CD4-positive, alpha-beta T cell (primary cell): ENCODE results near the gene SMARCB1. TPM values are rescaled to one million over a fixed set of nuclear protein-coding genes. Genes with fewer than 3 reads are reported as not detected.

Experiments
- ATAC-seq: fragments of 200-7000 bp; cut with Tn5 transposase; one replicate; pipeline ENCODE4 v1.10.0; 2022; ENCODE audit warnings: mild to moderate bottlenecking; ENCODE audit not compliant: poor library complexity
- CTCF ChIA-PET: fragments of 350-600 bp; sonication (Branson Sonifier 250); formaldehyde crosslinking; loops from one replicate; lab custom pipeline; 2021; ENCODE audit warnings: antibody characterized with exemption, inconsistent platforms; lab: Charles Lee
- POLR2A ChIA-PET: fragments of 350-600 bp; sonication (Branson Sonifier 250); formaldehyde crosslinking; loops from one replicate; lab custom pipeline; 2021; ENCODE audit warnings: antibody characterized with exemption, inconsistent platforms; lab: Charles Lee
- DNase-seq, 14 experiments: peaks; one replicate each; pipeline ENCODE4 v3.0.0-alpha.2; 2013 to 2020; ENCODE audit warnings: mixed read lengths in 2 of 14
- H3K27ac ChIP-seq, 2 donors: one replicate each; pipeline versions ENCODE4 v1.5.1 to v1.7.0; 2013; ENCODE audit warnings: low read length in 2 of 2, low read depth in 1 of 2, mild to moderate bottlenecking in 1 of 2
- H3K27me3 ChIP-seq, 2 experiments: 1 replicate in 1 of 2; 2 replicates in 1 of 2; pipeline versions ENCODE4 v1.6.1 to v1.7.0; 2013; ENCODE audit warnings: low read length in 2 of 2, control low read depth in 1 of 2, mild to moderate bottlenecking in 1 of 2, moderate library complexity in 1 of 2; ENCODE audit not compliant: insufficient read depth in 2 of 2, control insufficient read depth in 1 of 2
- H3K36me3 ChIP-seq: one replicate; pipeline ENCODE4 v1.6.1; 2013; ENCODE audit warnings: low read length, control low read depth; ENCODE audit not compliant: insufficient read depth
- H3K4me1 ChIP-seq: one replicate; pipeline ENCODE4 v1.6.1; 2013; ENCODE audit warnings: low read length, control low read depth; ENCODE audit not compliant: insufficient read depth
- H3K4me3 ChIP-seq: one replicate; pipeline ENCODE4 v1.5.1; 2013; ENCODE audit warnings: mild to moderate bottlenecking, low read length, moderate library complexity
- H3K9me3 ChIP-seq, 2 experiments: 1 replicate in 1 of 2; 2 replicates in 1 of 2; pipeline versions ENCODE4 v1.6.1 to v1.7.0; 2013; ENCODE audit warnings: low read length in 2 of 2, mild to moderate bottlenecking in 2 of 2, control low read depth in 1 of 2, moderate library complexity in 1 of 2; ENCODE audit not compliant: control insufficient read depth in 1 of 2, insufficient read depth in 1 of 2
- H3K27ac Mint-ChIP-seq: one replicate; pipeline ENCODE4 v1.8.0; 2020; ENCODE audit warnings: mixed read lengths
- H3K27me3 Mint-ChIP-seq: one replicate; pipeline ENCODE4 v1.8.0; 2021; ENCODE audit warnings: mixed read lengths
- H3K36me3 Mint-ChIP-seq: one replicate; pipeline ENCODE4 v1.8.0; 2021; ENCODE audit warnings: low read depth, mixed read lengths
- H3K4me1 Mint-ChIP-seq: one replicate; pipeline ENCODE4 v1.8.0; 2021; ENCODE audit warnings: low read depth, mixed read lengths
- H3K4me3 Mint-ChIP-seq: one replicate; pipeline ENCODE4 v1.8.0; 2020; ENCODE audit warnings: mild to moderate bottlenecking, mixed read lengths
- H3K9me3 Mint-ChIP-seq: one replicate; pipeline ENCODE4 v1.8.0; 2020; ENCODE audit warnings: mixed read lengths
- CTCF ChIP-seq: fragments of 200-600 bp; IDR thresholded peaks from one replicate; pipeline ENCODE4 v1.8.0; 2022; ENCODE audit warnings: antibody characterized with exemption, mild to moderate bottlenecking
- intact Hi-C, 2 experiments: fragments of 100-400 bp; cut with DNase I in 1 of 2; cut with micrococcal nuclease in 1 of 2; formaldehyde crosslinking; loops; one replicate each; pipeline versions ENCODE4 v1.15.1 to v1.9.0; 2023 to 2025; cut with DNase I, micrococcal nuclease
- total RNA-seq, 174 experiments: library from RNA in 2 of 174; stranded (reverse) in 2 of 174; gene quantifications; one replicate each; pipeline ENCODE4 v1.2.3 and lab custom pipeline; 2021 to 2026

SMARCB1 gene
- total RNA-seq, 2 experiments from 2014 or later = 40.3 to 41.7 TPM

GRCh38 chr22:23836281-23836680, 49.5 kb downstream of the SMARCB1 start:
- no peaks in the 10 kb centered on the region for H3K9me3 ChIP-seq
- ATAC-seq = no peak
- peaks cover 25% of the 10 kb centered on the region for H3K4me1 ChIP-seq
- Mint-ChIP-seq H3K27ac (no peak overlapping the region), H3K4me1 (peaks cover 19% of the 10 kb centered on the region), H3K4me3 (peak overlapping the region; percentile 48), H3K36me3 (peaks cover 6% of the 10 kb centered on the region), H3K27me3 (no peaks in the 10 kb centered on the region), H3K9me3 (no peaks in the 10 kb centered on the region)
- peak in 1 of 14 experiments; percentile 32 for DNase-seq
- peaks cover 38% of the 10 kb centered on the region for H3K36me3 ChIP-seq
- no peak overlapping the region for H3K27ac ChIP-seq
- intact Hi-C loops = loop anchor here in 1 of 2 experiments (5.0 kb wide), 2 partner anchors 119 to 721 kb away; partner anchors contain the start of genes GUCD1 and SNRPD3
- no peak for TF ChIP-seq CTCF
- ChIA-PET POLR2A (no interaction called here), CTCF (interaction anchor here (1.9 kb wide), 1 partner anchor 13 kb away, joined by 11 read pairs; no protein-coding TSS in a partner anchor)
- no peaks in the 10 kb centered on the region for H3K27me3 ChIP-seq
- no peak overlapping the region for H3K4me3 ChIP-seq

- no peak for TF ChIP-seq CTCF
- H3K4me3 ChIP-seq = no peak overlapping the region
- POLR2A ChIA-PET = no interaction called here
- H3K36me3 Mint-ChIP-seq = peaks cover 5% of the 10 kb centered on the region
- no peaks in the 10 kb centered on the region for H3K27me3 ChIP-seq
- DNase-seq (no peak), ATAC-seq (no peak)
- H3K27me3 Mint-ChIP-seq = no peaks in the 10 kb centered on the region
- CTCF ChIA-PET = interaction anchor here (1.9 kb wide), 1 partner anchor 12 kb away, joined by 11 read pairs; no protein-coding TSS in a partner anchor
- no peak overlapping the region for H3K27ac Mint-ChIP-seq
- peaks cover 34% of the 10 kb centered on the region for H3K36me3 ChIP-seq
- peak overlapping the region; percentile 62 for H3K4me3 Mint-ChIP-seq
- peaks cover 19% of the 10 kb centered on the region for H3K4me1 Mint-ChIP-seq
- intact Hi-C loops = loop anchor here in 1 of 2 experiments (5.0 kb wide), 2 partner anchors 120 to 720 kb away; partner anchors contain the start of genes GUCD1 and SNRPD3
- H3K9me3 Mint-ChIP-seq = no peaks in the 10 kb centered on the region
- H3K9me3 ChIP-seq = no peaks in the 10 kb centered on the region
- H3K4me1 ChIP-seq = peaks cover 25% of the 10 kb centered on the region
- H3K27ac ChIP-seq = no peak overlapping the region
Measured at GRCh38 chr22:23836692-23837495, 50.1 kb downstream of the SMARCB1 start.

GRCh38 chr22:23837496-23837859, 50.7 kb downstream of the SMARCB1 start:
- H3K27me3 Mint-ChIP-seq = no peaks in the 10 kb centered on the region
- peak overlapping the region; percentile 91 for H3K4me3 Mint-ChIP-seq
- Histone ChIP-seq H3K27me3 (no peaks in the 10 kb centered on the region), H3K4me1 (peaks cover 25% of the 10 kb centered on the region), H3K36me3 (peaks cover 28% of the 10 kb centered on the region), H3K4me3 (no peak overlapping the region), H3K27ac (no peak overlapping the region), H3K9me3 (no peaks in the 10 kb centered on the region)
- no peak for TF ChIP-seq CTCF
- peak overlapping the region; percentile 52 for H3K27ac Mint-ChIP-seq
- H3K9me3 Mint-ChIP-seq = no peaks in the 10 kb centered on the region
- H3K36me3 Mint-ChIP-seq = peaks cover 5% of the 10 kb centered on the region
- no peak for DNase-seq
- peaks cover 19% of the 10 kb centered on the region for H3K4me1 Mint-ChIP-seq
- POLR2A ChIA-PET = no interaction called here
- ATAC-seq = no peak
- CTCF ChIA-PET = no interaction called here
- intact Hi-C loops = loop anchor here in 1 of 2 experiments (5.0 kb wide), 2 partner anchors 120 to 720 kb away; partner anchors contain the start of genes GUCD1 and SNRPD3
